PC-9 (cell line): ENCODE measurements around the gene JAK3.

Experiments used
- EZH2 ChIP-seq: fragments of 200-600 bp; sonication (generic); IDR thresholded peaks from 2 replicates; pipeline ENCODE4 v1.8.0; 2017; ENCODE audit warnings: antibody characterized with exemption, low read depth
- TF ChIP-seq, protein P1 (sequence below): fragments of 200-600 bp; sonication (generic); conservative IDR thresholded peaks from 2 replicates; pipeline ENCODE4 v1.6.1; 2017; ENCODE audit warnings: mixed run types, antibody characterized with exemption, mild to moderate bottlenecking, moderate library complexity

- TF ChIP-seq, protein P1, sequence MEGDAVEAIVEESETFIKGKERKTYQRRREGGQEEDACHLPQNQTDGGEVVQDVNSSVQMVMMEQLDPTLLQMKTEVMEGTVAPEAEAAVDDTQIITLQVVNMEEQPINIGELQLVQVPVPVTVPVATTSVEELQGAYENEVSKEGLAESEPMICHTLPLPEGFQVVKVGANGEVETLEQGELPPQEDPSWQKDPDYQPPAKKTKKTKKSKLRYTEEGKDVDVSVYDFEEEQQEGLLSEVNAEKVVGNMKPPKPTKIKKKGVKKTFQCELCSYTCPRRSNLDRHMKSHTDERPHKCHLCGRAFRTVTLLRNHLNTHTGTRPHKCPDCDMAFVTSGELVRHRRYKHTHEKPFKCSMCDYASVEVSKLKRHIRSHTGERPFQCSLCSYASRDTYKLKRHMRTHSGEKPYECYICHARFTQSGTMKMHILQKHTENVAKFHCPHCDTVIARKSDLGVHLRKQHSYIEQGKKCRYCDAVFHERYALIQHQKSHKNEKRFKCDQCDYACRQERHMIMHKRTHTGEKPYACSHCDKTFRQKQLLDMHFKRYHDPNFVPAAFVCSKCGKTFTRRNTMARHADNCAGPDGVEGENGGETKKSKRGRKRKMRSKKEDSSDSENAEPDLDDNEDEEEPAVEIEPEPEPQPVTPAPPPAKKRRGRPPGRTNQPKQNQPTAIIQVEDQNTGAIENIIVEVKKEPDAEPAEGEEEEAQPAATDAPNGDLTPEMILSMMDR, result peak; percentile 35; the same call in 1 of the 2 replicates
- no peak for TF ChIP-seq EZH2
Measured at GRCh38 chr19:17829855-17830566, 17.8 kb downstream of the JAK3 start.
